GM18861 (cell line): ENCODE measurements around the gene TEKT3.

Experiments used
- ATAC-seq: cut with Tn5 transposase; IDR thresholded peaks from one replicate; pipeline ENCODE4 v1.9.1; 2021; ENCODE audit not compliant: unreplicated experiment

Gene TEKT3

DNA sequence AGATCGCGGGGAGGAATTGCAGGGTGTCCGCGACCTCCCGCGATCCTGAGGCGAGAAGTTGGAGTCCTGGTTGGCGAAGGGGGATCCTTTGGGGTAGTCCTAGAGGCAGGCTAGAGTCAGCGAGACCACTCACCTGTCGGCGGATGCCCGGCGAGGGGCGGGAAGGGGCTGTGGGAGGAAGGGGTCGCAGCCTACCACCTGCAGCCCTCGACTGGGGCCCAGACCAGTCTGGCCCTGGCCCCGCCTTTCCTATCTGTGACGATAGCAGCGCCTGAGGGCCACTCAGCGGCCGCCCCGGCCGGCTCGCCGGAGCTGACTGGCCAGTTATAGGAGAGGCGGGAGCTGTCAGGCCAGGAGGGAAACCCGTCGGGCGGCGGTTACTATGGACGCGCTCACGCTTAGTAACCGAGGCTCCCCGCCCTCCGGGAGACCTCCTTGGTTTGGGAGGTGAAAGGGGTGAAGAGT lies at the start of gene TEKT3:
TEKT3 (minus strand) TSS at position 213 of the 465 bp plus-strand sequence. CDS start 10,012 bp downstream, outside the sequence.
- no peak for ATAC-seq

DNA sequence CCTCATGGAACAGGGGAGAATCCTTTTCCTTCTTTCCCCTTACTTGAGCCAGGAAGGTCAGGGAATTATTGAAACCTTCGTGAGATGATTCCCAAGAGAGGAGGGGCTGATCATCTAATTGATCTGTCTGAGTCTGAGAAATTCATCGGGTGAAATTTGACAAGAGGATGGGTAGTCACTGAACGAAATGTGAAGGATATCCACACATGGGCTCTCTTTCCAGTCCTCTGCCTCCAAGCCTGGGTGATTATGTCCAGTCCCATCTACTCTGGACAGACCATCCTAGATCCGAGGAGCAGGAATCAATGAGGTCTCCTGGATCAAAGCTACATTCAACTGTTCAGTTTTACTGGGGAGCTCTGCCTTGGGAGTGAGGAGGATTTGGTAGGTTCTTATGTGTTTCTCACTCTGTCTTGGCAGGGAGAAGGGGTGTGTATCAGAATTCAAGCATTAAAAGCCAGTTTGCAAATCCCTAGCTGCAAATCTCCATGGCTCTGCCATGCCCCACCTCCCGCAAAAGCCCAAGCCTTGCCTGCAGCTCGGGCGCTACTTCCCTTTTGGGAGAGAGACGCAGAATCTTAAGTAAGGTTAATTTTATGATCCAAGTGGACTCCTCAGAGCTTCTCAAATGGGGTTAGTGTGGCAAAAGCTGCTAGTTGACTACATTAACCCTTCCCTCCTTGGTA lies 47.1 kb upstream of the TEKT3 start:
- ATAC-seq, result no peak

DNA sequence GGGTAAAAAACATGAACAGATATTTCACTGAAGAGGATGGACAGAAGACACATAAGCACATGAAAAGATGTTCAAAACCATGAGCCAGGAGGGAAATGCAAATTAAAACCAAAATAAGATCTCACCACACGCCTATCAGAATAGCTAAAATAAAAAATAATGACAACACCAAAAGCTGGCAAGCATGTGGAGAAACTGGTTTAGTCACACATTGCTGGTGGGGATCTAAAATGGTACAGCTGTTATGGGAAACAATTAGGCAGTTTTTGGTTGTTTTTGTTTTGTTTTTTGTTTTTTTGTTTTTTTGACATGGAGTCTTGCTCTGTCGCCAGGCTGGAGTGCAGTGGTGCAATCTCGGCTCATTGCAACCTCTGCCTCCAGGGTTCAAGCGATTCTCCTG lies 44.7 kb upstream of the TEKT3 start:
- ATAC-seq, result no peak

DNA sequence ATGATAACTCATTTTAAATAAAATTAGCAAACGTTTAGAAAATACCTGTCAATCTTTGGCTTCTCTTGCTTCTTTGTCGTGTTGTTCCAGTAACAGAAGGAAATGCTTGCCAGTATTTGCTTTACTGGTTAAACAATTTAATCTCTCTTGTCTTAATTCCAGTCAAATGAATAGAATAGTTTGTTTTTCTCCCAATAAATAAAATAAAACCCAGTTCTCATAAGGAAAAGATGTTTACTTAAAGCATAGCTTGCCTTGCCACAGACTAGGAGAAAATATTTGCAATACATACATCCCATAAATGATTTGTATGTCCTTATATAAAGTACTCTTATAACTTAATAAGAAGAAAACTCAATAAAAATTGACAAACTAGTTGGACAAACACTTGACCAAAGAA lies 43.9 kb upstream of the TEKT3 start:
- no peak for ATAC-seq

DNA sequence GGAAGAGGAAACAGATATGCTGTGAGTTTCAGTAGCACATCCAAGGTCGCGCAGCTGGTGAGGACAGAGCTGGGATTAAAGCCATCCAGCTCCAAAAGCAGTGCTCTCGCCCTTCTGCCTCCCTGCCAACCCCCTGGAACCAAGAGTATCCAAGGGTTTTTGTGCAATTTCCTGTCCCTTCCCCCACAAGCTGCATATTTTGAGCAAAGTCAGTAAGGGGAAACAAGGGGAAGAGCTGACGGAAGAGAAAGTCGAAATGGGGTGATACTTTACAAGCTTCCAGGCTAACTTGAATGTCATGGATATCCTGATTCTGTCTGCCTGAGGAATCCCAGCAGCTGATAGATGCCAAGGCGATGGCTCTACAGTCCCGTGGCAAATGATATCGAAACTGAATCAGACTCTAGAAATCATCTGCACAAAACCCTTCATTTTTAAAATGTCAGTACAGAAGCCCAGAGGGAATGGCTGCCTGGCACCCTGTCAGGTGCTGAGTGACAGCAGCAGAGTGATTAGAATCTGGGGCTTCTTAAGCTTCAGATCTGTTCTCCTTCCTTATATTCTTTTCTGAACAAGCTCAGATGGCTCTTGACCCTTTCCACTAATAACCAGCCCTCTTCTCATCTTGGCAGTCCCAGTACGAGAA lies 42.9 kb upstream of the TEKT3 start:
- ATAC-seq, result no peak

DNA sequence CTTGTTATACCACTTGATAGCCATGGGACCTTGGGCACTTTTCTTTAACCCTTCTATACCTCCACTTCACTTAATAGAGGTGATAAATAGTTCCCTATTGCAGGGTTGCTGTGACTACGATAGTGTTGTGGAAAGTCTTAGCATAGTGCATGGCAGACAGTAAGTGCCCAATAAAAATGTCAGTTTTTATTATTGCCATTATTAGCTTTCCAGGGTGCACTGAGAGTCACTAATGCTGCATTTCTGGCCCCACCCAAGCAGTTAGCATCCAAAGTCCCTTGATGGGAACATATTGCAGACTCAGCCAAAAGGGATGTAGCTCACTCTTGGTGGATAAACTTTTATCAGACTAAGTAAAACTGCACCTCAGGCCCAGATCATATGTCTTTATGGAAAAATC lies 41.5 kb upstream of the TEKT3 start:
- ATAC-seq, result no peak

DNA sequence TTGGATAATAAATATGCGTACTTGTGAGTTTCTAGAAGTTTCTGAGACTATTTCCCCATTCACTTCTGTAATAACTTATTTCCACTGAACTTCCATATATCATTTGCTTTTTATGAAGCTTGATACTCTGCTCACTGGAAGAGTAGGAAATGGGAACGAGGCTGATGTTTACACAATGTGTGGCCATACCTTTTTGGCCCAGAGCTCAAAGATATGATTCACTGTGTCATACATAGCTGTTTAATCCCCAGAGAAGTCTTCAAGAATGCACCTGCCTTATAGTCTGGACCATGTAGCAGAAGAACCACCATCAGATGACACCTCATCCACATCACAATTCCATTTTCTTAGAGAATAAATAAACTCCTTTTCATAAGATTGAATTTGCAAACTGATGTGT lies 40.3 kb upstream of the TEKT3 start:
- no peak for ATAC-seq

DNA sequence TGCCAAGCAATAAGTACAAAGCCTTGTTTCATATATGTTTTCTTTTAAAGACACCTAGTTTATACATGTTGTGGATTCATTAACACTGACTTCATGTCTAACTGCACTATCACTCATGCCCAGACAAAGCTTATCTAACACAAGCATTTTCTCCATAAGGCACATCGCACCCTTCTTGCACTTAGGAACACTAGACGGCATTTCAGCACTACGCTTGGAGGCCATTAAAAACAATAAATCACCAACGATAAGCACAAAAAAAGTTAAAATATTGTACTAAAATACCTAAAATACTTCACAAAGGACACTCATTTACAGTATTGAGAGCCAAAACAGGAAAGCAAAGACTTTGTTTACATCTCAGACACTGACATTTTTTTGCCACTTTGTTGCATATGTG lies 39.0 kb upstream of the TEKT3 start:
- no peak for ATAC-seq

DNA sequence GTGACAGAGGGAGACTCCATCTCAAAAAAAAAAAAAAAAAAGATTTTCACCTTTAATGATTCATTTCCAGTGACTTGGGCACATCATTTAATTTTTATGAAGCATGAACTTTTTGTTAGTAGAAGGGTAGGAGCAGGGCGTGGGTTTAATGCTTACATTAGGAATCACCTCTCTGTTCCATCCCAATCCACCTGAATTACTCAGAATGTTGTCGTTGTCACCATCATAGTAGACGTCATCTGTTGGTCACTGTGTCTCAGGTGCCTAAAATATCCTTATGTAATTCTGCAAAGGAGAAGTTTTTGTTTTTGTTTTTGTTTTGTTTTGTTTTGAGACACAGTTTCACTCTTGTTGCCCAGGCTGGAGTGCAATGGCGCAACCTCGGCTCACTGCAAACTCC lies 38.3 kb upstream of the TEKT3 start:
- no peak for ATAC-seq

DNA sequence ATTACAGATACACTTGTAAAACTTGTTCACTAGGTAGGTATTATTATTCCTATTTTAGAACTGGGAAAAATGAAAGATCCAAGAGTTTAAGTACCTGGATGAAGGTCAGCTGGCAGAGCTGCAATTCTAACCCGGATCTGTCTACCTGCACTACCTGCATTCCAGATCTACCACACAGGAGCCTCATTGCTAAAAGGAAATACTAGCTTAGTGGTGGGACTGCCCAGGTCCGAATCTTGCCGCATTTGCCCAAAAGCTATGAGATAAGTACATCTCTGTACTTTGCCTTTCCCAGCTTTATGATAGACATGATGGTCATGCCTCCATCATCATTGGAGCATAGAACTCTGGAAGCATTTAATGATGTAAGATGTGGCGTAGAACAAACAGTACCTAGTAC lies 36.8 kb upstream of the TEKT3 start:
- no peak for ATAC-seq

DNA sequence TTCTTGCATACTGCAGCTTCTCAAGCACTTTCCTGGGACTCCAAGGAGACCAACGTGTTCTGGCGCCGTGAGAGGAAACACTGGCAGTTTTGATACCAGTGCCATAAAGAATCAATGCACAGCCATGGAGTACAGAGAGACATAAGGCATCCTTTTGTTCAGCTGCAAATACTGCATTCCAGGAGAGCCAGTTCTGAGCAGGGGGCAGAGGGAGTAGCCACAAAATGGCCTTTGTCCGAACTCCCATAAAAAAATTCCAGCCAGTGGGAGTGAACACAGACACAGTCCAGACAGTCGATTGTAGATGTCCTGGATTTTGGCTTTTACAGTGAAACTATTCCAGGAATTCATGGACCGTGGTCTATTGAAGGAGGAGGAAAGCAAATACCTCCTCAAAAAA lies 36.2 kb upstream of the TEKT3 start:
- no peak for ATAC-seq

DNA sequence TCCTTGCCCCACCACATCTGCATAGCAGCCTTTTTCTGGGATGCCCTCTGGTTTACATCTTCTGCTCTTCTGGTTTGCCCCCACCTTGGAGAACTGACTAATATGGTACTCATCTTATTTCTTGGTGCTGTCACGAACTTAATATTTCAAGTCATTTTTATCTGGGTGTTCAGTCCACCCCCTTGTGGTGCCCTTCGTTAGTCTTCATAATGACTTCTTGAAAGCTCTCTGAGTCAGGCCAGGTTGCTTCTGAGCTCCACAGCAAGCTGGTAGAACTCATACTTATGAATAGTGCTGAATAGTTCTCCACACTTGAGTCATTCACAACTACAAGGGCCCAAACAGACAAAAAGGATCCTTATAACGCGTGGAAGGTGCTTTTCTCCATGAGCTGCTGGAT lies 35.8 kb upstream of the TEKT3 start:
- ATAC-seq, result no peak

DNA sequence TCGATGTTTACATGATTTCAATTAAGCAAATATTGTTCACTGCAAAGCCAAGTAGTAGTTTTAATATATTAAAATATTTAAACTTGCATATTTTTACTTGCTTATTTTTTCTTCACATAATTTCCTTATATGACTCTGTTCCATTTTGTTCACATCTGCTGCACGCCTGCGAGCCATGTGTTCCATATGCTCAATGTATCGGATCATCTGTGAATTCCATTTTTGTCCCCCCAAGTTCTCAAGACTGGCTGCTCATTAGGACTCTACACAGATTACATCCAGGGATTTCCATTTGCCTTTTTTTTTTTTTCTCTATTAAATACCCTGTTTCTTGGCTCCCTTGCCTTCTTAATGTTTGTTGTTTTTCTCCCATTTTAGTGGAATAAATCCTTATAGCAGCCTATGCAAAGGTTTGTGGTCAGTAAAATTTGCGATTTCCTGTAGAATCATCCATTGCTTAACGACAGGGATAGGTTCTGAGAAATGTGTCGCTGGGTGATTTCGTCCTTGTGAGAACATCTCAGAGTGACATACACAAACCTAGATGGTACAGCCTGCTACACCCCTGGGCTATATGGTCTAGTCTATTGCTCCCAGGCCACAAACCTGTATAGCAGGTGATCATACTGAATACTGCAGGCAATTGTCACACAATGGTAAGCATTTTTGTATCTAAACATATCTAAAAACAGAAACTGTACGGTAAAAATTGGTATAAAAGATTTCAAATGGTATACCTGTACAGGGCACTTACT lies 30.2 kb upstream of the TEKT3 start:
- ATAC-seq, result no peak

DNA sequence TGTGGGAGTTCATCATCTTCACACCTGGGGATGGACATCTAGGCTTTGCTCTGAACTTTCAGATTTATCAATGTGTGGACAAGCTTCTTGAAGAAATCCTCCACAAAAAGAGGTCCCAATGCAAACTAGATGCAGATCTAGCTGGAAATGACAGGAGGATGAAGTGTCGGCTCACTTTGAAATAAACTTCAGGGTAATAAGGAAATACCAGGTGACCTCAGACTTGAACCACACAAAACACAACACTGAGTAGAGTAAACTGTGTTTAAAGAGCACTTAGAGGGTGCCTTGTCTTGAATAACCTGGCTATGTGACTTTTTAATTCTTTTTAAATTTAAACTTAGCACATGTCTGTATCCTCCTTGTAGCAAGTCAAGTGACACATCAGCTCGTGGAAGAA lies 27.2 kb upstream of the TEKT3 start:
- ATAC-seq, result no peak

DNA sequence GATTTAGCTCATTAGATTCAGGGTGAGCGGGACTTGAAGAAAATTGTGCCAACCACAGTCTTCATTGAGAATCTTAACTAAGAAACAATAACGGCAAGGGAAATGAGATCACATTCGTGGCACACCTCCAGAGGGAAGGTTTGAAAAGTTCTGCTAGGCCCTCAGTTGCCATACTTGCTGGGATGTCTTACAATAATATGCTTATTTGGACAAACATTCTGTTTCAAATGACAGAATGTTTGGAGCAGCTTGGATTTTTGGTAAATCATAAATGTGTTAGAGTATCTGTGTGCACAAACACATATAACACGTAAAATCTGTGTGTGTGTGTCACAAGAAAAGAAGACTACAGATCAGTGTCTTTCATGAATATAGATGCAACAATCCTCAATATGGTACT lies 24.6 kb upstream of the TEKT3 start:
- no peak for ATAC-seq

DNA sequence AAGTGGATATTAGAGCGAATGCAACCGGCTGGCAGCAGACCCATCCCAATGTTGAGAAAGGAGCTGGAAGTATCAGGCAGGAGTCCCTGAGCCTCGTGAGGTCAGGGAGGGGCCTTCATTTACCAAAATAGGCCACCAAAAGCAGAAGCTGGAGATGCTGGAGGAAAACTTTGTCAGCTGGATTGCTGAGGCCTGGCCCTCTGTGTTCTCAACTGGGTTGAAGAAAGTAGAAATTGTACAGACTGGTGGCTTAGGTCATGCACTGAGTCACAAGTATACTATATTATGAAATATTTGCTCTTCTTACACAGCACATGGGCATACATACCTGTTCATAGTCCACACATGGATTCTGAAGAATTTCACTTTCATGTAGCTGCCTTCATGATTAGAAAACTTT lies 23.2 kb upstream of the TEKT3 start:
- ATAC-seq, result no peak

DNA sequence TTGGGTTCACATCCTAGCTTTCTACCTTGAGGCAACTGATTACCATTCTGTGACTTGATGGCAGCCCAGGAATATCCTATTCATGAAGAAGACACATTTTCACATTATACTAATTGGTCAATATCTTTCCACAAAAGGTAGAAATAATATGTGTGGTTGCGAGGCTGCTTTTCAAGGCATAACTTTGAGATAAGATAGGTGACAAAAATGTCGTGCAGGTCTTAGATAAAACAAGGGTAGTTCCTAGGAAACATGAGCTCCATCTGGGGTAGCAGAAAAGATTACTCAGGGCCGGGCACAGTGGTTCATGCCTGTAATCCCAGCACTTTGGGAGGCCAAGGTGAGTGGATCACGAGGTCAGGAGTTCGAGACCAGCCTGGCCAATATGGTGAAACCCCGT lies 22.3 kb upstream of the TEKT3 start:
- no peak for ATAC-seq

DNA sequence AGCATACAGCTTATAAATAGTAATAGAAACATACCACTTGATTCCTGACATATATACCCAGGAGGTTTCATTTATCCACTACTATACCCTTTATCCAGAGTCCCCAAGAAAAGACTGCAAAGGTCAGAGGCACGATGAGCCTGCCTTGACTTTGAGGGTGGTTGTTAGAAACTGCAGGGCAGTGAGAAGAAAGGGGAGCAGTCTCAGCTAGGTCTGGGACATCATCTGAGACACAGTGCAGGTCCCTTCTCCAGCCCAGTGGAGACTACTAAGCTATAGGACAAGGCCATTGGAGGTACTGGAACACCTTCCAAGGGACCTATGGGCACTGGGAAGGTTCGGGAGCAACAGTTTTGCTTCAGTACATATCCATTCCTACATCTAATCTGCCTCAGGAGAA lies 20.2 kb upstream of the TEKT3 start:
- ATAC-seq, result no peak

DNA sequence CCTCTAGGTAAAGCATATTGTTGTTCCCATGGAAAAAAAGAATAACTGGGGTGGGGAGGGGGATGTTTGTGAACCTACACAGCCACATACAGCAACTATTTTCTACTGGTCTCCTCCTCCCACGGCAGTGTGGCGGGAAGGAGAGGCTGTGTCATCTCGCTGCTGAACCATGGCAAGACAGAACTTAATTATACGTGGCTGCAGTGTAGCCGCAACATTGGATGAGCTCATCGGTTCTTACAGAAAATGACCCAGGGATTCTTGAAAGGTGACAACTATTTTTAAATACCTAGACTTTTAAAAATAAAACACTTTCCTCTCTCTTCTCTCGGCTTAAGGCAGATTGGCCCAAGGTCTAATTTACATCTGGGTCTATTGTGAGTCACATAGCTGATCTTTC lies 19.8 kb upstream of the TEKT3 start:
- no peak for ATAC-seq

DNA sequence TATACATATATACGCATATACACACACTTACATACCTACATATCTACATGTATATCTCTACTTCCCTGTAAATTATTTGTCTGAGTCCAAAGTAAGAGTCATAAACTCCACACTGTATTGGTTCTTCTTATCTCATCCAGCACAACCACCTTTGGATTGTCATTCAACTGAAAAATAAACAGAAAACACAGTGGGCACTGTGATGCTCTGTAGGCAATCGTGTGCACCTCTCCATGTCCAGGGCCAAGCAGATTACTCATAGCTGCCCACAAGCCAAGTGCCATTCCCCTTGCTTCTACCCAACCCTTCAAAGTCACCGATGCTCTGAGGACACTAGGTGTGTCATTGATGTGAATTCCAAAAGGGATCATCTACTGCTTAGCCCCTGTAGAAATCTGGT lies 12.9 kb upstream of the TEKT3 start:
- ATAC-seq, result no peak

DNA sequence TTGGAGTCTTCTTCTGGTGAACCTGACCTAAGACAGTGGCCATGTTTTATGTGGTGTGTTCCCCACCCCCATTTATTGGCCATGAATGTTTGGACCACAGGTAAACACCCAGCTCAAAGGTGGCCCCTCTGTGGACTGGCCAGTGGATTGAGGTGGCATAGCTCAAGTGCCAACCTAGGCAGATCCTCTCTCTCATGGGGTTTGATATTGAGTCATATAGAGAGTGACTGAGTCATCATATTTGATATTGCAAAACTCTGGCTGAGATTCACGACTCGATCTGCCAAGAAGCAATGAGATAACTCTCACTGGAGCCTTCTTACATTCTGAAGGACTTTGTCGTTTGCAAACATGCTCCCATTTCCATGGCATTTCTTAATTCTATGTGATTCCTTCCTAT lies 10.5 kb upstream of the TEKT3 start:
- no peak for ATAC-seq

DNA sequence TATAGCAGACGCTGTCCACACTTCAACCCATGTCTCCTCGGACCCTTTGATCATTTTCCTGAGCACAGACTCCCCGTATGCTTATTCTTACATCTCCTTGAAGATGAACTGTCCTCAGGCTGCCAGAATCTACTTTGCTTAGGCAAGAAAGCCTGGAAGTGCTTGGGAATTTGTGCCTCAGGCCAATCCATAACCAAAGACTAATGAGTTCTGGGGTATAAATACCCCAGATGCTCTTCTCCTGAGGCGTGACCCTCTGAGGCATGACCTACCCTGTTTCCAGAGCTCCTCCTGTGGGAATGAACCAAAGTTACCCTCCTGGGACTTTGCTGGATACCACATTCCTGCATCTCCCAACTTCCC lies 10.1 kb upstream of the TEKT3 start:
- ATAC-seq, result no peak
